Activated B cell treated with CpG ODN at 0.5 μM for 24 hours (primary cell): Measurements from ENCODE around the gene GNA14. TPM values are rescaled to one million over a fixed set of nuclear protein-coding genes. Genes with fewer than 3 reads are reported as not detected.

Experiments
- ATAC-seq: fragments of 200-7000 bp; cut with Tn5 transposase; one replicate; pipeline ENCODE4 v1.10.0; 2021; ENCODE audit warnings: low read depth, mild to moderate bottlenecking, moderate library complexity
- CTCF ChIA-PET: fragments of 350-600 bp; sonication (Branson Sonifier 250); formaldehyde crosslinking; loops from one replicate; lab custom pipeline; 2021; ENCODE audit warnings: antibody characterized with exemption; lab: Charles Lee
- POLR2A ChIA-PET: fragments of 350-600 bp; sonication (Branson Sonifier 250); formaldehyde crosslinking; loops from one replicate; lab custom pipeline; 2021; ENCODE audit warnings: antibody characterized with exemption; lab: Charles Lee
- DNase-seq: peaks from one replicate; pipeline ENCODE4 v3.0.0; 2022
- H3K27ac Mint-ChIP-seq: one replicate; pipeline ENCODE4 v1.8.0; 2020; ENCODE audit warnings: mixed read lengths
- H3K27me3 Mint-ChIP-seq: one replicate; pipeline ENCODE4 v1.8.0; 2021; ENCODE audit warnings: mixed read lengths
- H3K36me3 Mint-ChIP-seq: one replicate; pipeline ENCODE4 v1.8.0; 2021; ENCODE audit warnings: low read depth, mixed read lengths
- H3K4me1 Mint-ChIP-seq: one replicate; pipeline ENCODE4 v1.8.0; 2021; ENCODE audit warnings: mixed read lengths
- H3K4me3 Mint-ChIP-seq: one replicate; pipeline ENCODE4 v1.8.0; 2020; ENCODE audit warnings: mild to moderate bottlenecking, mixed read lengths
- H3K9me3 Mint-ChIP-seq: one replicate; pipeline ENCODE4 v1.8.0; 2020; ENCODE audit warnings: mixed read lengths
- CTCF ChIP-seq: fragments of 200-600 bp; IDR thresholded peaks from one replicate; pipeline ENCODE4 v1.8.0; 2022; ENCODE audit warnings: antibody characterized with exemption, mild to moderate bottlenecking
- intact Hi-C: fragments of 100-400 bp; cut with micrococcal nuclease; formaldehyde crosslinking; loops from one replicate; pipeline ENCODE4 v1.15.1; 2024
- total RNA-seq: library from RNA; stranded (reverse); gene quantifications from 2 replicates; pipeline ENCODE4 v1.2.3, GENCODE V29; 2022

Gene GNA14
- total RNA-seq, 1 donor from 2014 or later, result not detected

- H3K36me3 Mint-ChIP-seq, result no peaks in the 10 kb centered on the region
- POLR2A ChIA-PET, result no interaction called here
- TF ChIP-seq CTCF, result no peak
- H3K27ac Mint-ChIP-seq, result no peak overlapping the region
- no peaks in the 10 kb centered on the region for H3K9me3 Mint-ChIP-seq
- H3K27me3 Mint-ChIP-seq, result peaks cover 3% of the 10 kb centered on the region
- intact Hi-C loops, result no loop called here
- DNase-seq, result no peak
- no peak overlapping the region for H3K4me3 Mint-ChIP-seq
- ATAC-seq, result no peak
- H3K4me1 Mint-ChIP-seq, result no peaks in the 10 kb centered on the region
- CTCF ChIA-PET, result no interaction called here
Observed at GRCh38 chr9:77512876-77513275, 135.2 kb downstream of the GNA14 start.

GRCh38 chr9:77511525-77511924, 136.6 kb downstream of the GNA14 start:
- ChIA-PET POLR2A (no interaction called here), CTCF (no interaction called here)
- no peak for TF ChIP-seq CTCF
- ATAC-seq, result no peak
- Mint-ChIP-seq H3K4me3 (no peak overlapping the region), H3K27me3 (peaks cover 3% of the 10 kb centered on the region), H3K9me3 (no peaks in the 10 kb centered on the region), H3K27ac (no peak overlapping the region), H3K36me3 (no peaks in the 10 kb centered on the region), H3K4me1 (no peaks in the 10 kb centered on the region)
- intact Hi-C loops, result no loop called here
- no peak for DNase-seq

GRCh38 chr9:77510666-77511065, 137.5 kb downstream of the GNA14 start:
- ChIA-PET POLR2A (no interaction called here), CTCF (no interaction called here)
- Mint-ChIP-seq H3K27ac (no peak overlapping the region), H3K36me3 (no peaks in the 10 kb centered on the region), H3K27me3 (peaks cover 3% of the 10 kb centered on the region), H3K9me3 (no peaks in the 10 kb centered on the region), H3K4me1 (no peaks in the 10 kb centered on the region), H3K4me3 (no peak overlapping the region)
- TF ChIP-seq CTCF, result no peak
- DNase-seq (no peak), ATAC-seq (no peak)
- intact Hi-C loops, result no loop called here

- no peaks in the 10 kb centered on the region for H3K36me3 Mint-ChIP-seq
- no peaks in the 10 kb centered on the region for H3K9me3 Mint-ChIP-seq
- no peaks in the 10 kb centered on the region for H3K4me1 Mint-ChIP-seq
- ChIA-PET POLR2A (no interaction called here), CTCF (no interaction called here)
- TF ChIP-seq CTCF, result no peak
- ATAC-seq (no peak), DNase-seq (no peak)
- H3K27ac Mint-ChIP-seq, result no peak overlapping the region
- no peak overlapping the region for H3K4me3 Mint-ChIP-seq
- no peaks in the 10 kb centered on the region for H3K27me3 Mint-ChIP-seq
- intact Hi-C loops, result no loop called here
Observed at GRCh38 chr9:77508396-77508795, 139.7 kb downstream of the GNA14 start.

- Mint-ChIP-seq H3K27ac (no peak overlapping the region), H3K4me1 (no peaks in the 10 kb centered on the region), H3K27me3 (no peaks in the 10 kb centered on the region), H3K9me3 (no peaks in the 10 kb centered on the region), H3K36me3 (no peaks in the 10 kb centered on the region), H3K4me3 (no peak overlapping the region)
- intact Hi-C loops, result no loop called here
- TF ChIP-seq CTCF, result no peak
- CTCF ChIA-PET, result no interaction called here
- no peak for ATAC-seq
- no peak for DNase-seq
- POLR2A ChIA-PET, result no interaction called here
Observed at GRCh38 chr9:77507212-77507961, 140.7 kb downstream of the GNA14 start.
